ENCODE data around the gene TMPRSS12.
"Not testable (repeated sequence)": the region's sequence is repeated elsewhere in the genome, so short reads cannot be mapped to it uniquely, and the experiment has no call there.

The TMPRSS12 gene

DNA sequence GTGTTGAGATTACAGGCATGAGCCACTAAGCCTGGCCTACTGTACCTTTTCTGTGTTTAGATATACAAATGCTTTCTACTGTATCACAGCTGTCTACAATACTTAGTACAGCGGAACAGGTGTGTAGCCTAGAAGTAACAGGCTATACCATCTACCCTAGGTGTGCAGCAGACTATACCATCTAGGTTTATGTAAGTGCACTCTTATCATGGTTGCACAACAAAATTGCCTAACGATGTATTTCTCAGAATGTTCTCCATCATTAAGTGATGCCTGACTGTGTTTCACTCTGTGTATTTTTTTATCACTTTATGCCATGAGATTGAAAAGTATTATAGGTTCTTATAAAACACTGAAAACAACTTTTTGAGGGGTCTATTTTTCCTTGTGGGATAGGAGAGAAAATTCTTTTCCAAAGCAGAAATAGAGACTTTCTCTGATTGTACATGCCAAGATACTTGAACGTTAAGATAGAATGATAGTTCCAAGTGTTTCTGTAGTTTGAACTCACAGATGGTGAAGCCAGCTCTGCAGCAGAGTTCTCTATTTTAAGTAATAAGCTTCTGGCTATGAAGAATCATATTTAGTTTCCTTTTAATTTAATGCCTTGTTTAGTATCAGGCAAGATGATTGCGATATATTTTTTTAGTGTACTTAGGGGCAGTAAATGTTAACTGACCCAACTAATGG is 17.0 kb downstream of the TMPRSS12 start:
- DNase-seq (ENCODE audit: extremely low spot score): no peak
- ChIA-PET POLR2A (interaction anchor here (1.6 kb wide), 1 partner anchor 96 kb away, joined by 3 read pairs; the partner anchor contains the start of gene ATF1), CTCF (no interaction called here)
- TF ChIP-seq ELF4 (IDR thresholded peaks at IDR 0.05): no peak
- no peak for TF ChIP-seq SP1 (IDR thresholded peaks at IDR 0.05)
- TF ChIP-seq ARNT (IDR thresholded peaks at IDR 0.05): no peak
- TF ChIP-seq FOXK2 (IDR thresholded peaks at IDR 0.05): no peak
- TF ChIP-seq BHLHE40 (IDR thresholded peaks at IDR 0.05; ENCODE audit: borderline replicate concordance): no peak
- TF ChIP-seq CTBP1 (IDR thresholded peaks at IDR 0.05; ENCODE audit: borderline replicate concordance): no peak
- no peak for TF ChIP-seq SUZ12 (IDR thresholded peaks at IDR 0.05)
- no peak for TF ChIP-seq TARDBP (IDR thresholded peaks at IDR 0.05)
- no peak for TF ChIP-seq ZNF384 (IDR thresholded peaks at IDR 0.05)
- TF ChIP-seq PKNOX1 (IDR thresholded peaks at IDR 0.05): no peak
- TF ChIP-seq NFRKB (IDR thresholded peaks at IDR 0.05): no peak
- TF ChIP-seq LEF1 (IDR thresholded peaks at IDR 0.05; ENCODE audit: borderline replicate concordance): no peak
- TF ChIP-seq HDGF (IDR thresholded peaks at IDR 0.05; ENCODE audit: borderline replicate concordance): no peak

GRCh38 chr12:50862316-50862715 is 19.6 kb downstream of the TMPRSS12 start:
- TF ChIP-seq TARDBP (IDR thresholded peaks at IDR 0.05) (no peak), LEF1 (IDR thresholded peaks at IDR 0.05; ENCODE audit: borderline replicate concordance) (no peak), ZNF384 (IDR thresholded peaks at IDR 0.05) (no peak), ELF4 (IDR thresholded peaks at IDR 0.05) (no peak), L3MBTL2 (conservative IDR thresholded peaks at IDR 0.05) (no peak), ARNT (IDR thresholded peaks at IDR 0.05) (no peak), SUZ12 (IDR thresholded peaks at IDR 0.05) (no peak), FOXK2 (IDR thresholded peaks at IDR 0.05) (no peak), SP1 (IDR thresholded peaks at IDR 0.05) (no peak), CTBP1 (IDR thresholded peaks at IDR 0.05; ENCODE audit: borderline replicate concordance) (no peak), BHLHE40 (IDR thresholded peaks at IDR 0.05; ENCODE audit: borderline replicate concordance) (no peak), NFRKB (IDR thresholded peaks at IDR 0.05) (no peak), HDGF (IDR thresholded peaks at IDR 0.05; ENCODE audit: borderline replicate concordance) (no peak)
- POLR2A ChIA-PET: no interaction called here
- DNase-seq (ENCODE audit: extremely low spot score): no peak
- CTCF ChIA-PET: no interaction called here

GRCh38 chr12:50865266-50865665 is 22.5 kb downstream of the TMPRSS12 start:
- TF ChIP-seq LEF1 (IDR thresholded peaks at IDR 0.05; ENCODE audit: borderline replicate concordance) (no peak), SP1 (IDR thresholded peaks at IDR 0.05) (no peak), BHLHE40 (IDR thresholded peaks at IDR 0.05; ENCODE audit: borderline replicate concordance) (no peak), FOXA1 (IDR thresholded peaks at IDR 0.05) (no peak), NFRKB (IDR thresholded peaks at IDR 0.05) (no peak), HDGF (IDR thresholded peaks at IDR 0.05; ENCODE audit: borderline replicate concordance) (no peak), FOXM1 (IDR thresholded peaks at IDR 0.05; ENCODE audit: borderline replicate concordance) (no peak), ARNT (IDR thresholded peaks at IDR 0.05) (no peak), PKNOX1 (IDR thresholded peaks at IDR 0.05) (no peak), CTBP1 (IDR thresholded peaks at IDR 0.05; ENCODE audit: borderline replicate concordance) (no peak), FOXK2 (IDR thresholded peaks at IDR 0.05) (no peak), ZNF384 (IDR thresholded peaks at IDR 0.05) (no peak), SUZ12 (IDR thresholded peaks at IDR 0.05) (no peak), L3MBTL2 (conservative IDR thresholded peaks at IDR 0.05) (no peak), ELF4 (IDR thresholded peaks at IDR 0.05) (no peak), TARDBP (IDR thresholded peaks at IDR 0.05) (no peak)
- ChIA-PET CTCF (no interaction called here), POLR2A (no interaction called here)
- DNase-seq (ENCODE audit: extremely low spot score): no peak

- DNase-seq (ENCODE audit: extremely low spot score); POLR2A ChIA-PET; CTCF ChIA-PET: not testable (repeated sequence)
These were observed 26.2 kb downstream of the TMPRSS12 start for GRCh38 chr12:50868881-50869280.

DNA sequence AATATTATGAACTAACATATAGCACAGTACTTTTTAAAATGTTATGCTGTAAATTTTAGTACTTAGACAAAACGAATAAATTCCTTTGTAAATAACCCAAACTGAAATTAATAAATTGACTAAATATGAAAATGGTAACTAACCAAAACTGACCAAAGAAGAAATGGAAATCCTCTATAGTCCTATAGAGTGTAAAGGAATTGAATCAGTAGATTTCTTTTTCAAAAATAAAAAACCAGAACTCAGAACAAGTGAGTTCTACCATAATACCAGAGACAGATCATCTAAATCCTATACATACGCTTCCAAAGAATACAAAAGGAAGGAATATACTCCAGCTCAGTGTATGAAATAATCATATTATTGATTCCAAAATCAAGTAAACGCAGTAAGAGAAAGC is 39.8 kb downstream of the TMPRSS12 start:
- CTCF ChIA-PET: no interaction called here
- no peak for DNase-seq (ENCODE audit: extremely low spot score)
- POLR2A ChIA-PET: no interaction called here
- TF ChIP-seq NFRKB (IDR thresholded peaks at IDR 0.05) (no peak), PKNOX1 (IDR thresholded peaks at IDR 0.05) (no peak)

GRCh38 chr12:50887191-50887590 is 44.5 kb downstream of the TMPRSS12 start:
- TF ChIP-seq TARDBP (IDR thresholded peaks at IDR 0.05): no peak
- TF ChIP-seq L3MBTL2 (conservative IDR thresholded peaks at IDR 0.05): no peak
- no peak for TF ChIP-seq SUZ12 (IDR thresholded peaks at IDR 0.05)
- no peak for TF ChIP-seq FOXM1 (IDR thresholded peaks at IDR 0.05; ENCODE audit: borderline replicate concordance)
- TF ChIP-seq CTBP1 (IDR thresholded peaks at IDR 0.05; ENCODE audit: borderline replicate concordance): no peak
- no peak for TF ChIP-seq LEF1 (IDR thresholded peaks at IDR 0.05; ENCODE audit: borderline replicate concordance)
- no peak for TF ChIP-seq FOXK2 (IDR thresholded peaks at IDR 0.05)
- no peak for TF ChIP-seq SP1 (IDR thresholded peaks at IDR 0.05)
- no peak for TF ChIP-seq PKNOX1 (IDR thresholded peaks at IDR 0.05)
- TF ChIP-seq FOXA1 (IDR thresholded peaks at IDR 0.05): no peak
- TF ChIP-seq NFRKB (IDR thresholded peaks at IDR 0.05): no peak
- TF ChIP-seq ELF4 (IDR thresholded peaks at IDR 0.05): no peak
- no peak for TF ChIP-seq BHLHE40 (IDR thresholded peaks at IDR 0.05; ENCODE audit: borderline replicate concordance)
- TF ChIP-seq ARNT (IDR thresholded peaks at IDR 0.05): no peak
- no peak for TF ChIP-seq ZNF384 (IDR thresholded peaks at IDR 0.05)
- TF ChIP-seq HDGF (IDR thresholded peaks at IDR 0.05; ENCODE audit: borderline replicate concordance): no peak
- POLR2A ChIA-PET: no interaction called here
- CTCF ChIA-PET: no interaction called here
- no peak for DNase-seq (ENCODE audit: extremely low spot score)

Data from HEK293T (cell line).